Measurements from ENCODE around the gene GABARAP. TPM values are rescaled to one million over a fixed set of nuclear protein-coding genes. Genes with fewer than 3 reads are reported as not detected.
A peak's percentile ranks its signal among the peaks of the same experiment; 100 is the strongest.

GABARAP gene
- total and polyA plus RNA-seq, 2 of the 13 experiments (the other 11 are each of a cell fraction or from before 2014, with no cell fraction given), result 161 to 310 TPM

DNA sequence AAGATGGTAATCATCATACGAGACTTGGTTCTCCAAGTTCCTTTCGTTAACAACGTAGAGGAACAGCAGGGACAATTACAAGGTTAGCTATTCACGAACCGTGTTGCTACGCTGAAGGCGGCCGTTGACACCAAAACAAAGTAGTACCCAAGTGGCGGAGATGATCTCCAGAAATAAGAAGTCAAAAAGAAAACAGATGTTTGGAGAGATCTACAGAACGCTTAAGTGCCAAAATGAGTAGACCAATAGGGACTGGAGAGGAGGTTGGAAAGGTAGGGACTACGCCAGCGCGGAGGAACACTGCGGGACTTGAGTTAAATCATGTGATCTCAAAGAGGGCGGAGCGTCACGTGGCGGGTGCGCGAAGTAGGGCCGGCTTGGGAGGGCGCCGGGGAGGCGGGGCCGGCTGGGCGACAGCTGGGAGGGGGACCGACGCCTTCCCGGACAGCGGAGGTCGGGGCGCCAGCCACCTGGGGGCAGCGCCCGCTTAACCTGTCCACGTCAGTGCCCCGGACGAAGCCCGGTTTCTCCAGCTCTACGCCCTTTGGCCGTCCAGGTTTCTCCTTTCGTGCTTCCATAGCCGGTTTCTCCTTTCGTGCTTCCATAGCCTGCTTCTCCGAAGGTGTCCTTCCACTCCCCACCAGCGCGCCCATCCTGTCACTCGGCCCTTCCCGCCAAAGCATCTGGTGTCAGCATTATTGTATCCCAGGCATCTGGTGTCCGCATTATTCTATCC is 636 bp upstream of the GABARAP start (continued):
- TF ChIP-seq, protein P1, sequence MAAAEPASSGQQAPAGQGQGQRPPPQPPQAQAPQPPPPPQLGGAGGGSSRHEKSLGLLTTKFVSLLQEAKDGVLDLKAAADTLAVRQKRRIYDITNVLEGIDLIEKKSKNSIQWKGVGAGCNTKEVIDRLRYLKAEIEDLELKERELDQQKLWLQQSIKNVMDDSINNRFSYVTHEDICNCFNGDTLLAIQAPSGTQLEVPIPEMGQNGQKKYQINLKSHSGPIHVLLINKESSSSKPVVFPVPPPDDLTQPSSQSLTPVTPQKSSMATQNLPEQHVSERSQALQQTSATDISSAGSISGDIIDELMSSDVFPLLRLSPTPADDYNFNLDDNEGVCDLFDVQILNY (CRISPR knock-in tag; conservative IDR thresholded peaks at IDR 0.05), result 0 out of 2 replicates have a peak, but pooled peaks have one; percentile 15
- TF ChIP-seq TFDP1 (CRISPR knock-in tag; IDR thresholded peaks at IDR 0.05; ENCODE audit: borderline replicate concordance) (peak; percentile 58; the same call in 1 of the 2 replicates), ZNF564 (CRISPR knock-in tag; IDR thresholded peaks at IDR 0.05) (no peak), TEAD3 (CRISPR knock-in tag; optimal IDR thresholded peaks at IDR 0.05; ENCODE audit: borderline replicate concordance) (peak; percentile 61), HNRNPL (IDR thresholded peaks at IDR 0.05; ENCODE audit: low read depth, low read length) (no peak), ZNF343 (CRISPR knock-in tag; IDR thresholded peaks at IDR 0.05) (no peak), ATF7-NPFF (CRISPR knock-in tag; IDR thresholded peaks at IDR 0.05; ENCODE audit: low read depth) (no peak), ZMYM3 (CRISPR knock-in tag; IDR thresholded peaks at IDR 0.05) (no peak), DPF2 (CRISPR knock-in tag; IDR thresholded peaks at IDR 0.05; ENCODE audit: borderline replicate concordance, low read depth) (no peak), SMARCE1 (IDR thresholded peaks at IDR 0.05; ENCODE audit: borderline replicate concordance) (no peak), STAG1 (CRISPR knock-in tag; IDR thresholded peaks at IDR 0.05) (peak; percentile 40), SRF (IDR thresholded peaks at IDR 0.05; ENCODE audit: low read depth, low read length) (peak; percentile 25; the same call in 1 of the 2 replicates), ZZZ3 (CRISPR knock-in tag; IDR thresholded peaks at IDR 0.05; ENCODE audit: borderline replicate concordance) (0 out of 2 replicates have a peak, but pooled peaks have one; percentile 70), TCF12 (IDR thresholded peaks at IDR 0.05) (no peak), TCF12 (CRISPR knock-in tag; IDR thresholded peaks at IDR 0.05) (no peak; the same call in 1 of the 2 replicates), NFE2L1 (CRISPR knock-in tag; IDR thresholded peaks at IDR 0.05; ENCODE audit: borderline replicate concordance) (no peak), HOXA5 (CRISPR knock-in tag; IDR thresholded peaks at IDR 0.05) (no peak; the same call in 1 of the 2 replicates), CC2D1A (CRISPR knock-in tag; IDR thresholded peaks at IDR 0.05) (no peak), TFAP4 (IDR thresholded peaks at IDR 0.05; ENCODE audit: borderline replicate concordance, low read depth) (peak; percentile 92; the same call in 1 of the 2 replicates), ZNF672 (CRISPR knock-in tag; IDR thresholded peaks at IDR 0.05) (no peak), ZNF101 (CRISPR knock-in tag; IDR thresholded peaks at IDR 0.05; ENCODE audit: borderline replicate concordance, low read depth) (0 out of 2 replicates have a peak, but pooled peaks have one; percentile 7)
- TF ChIP-seq, protein P2, sequence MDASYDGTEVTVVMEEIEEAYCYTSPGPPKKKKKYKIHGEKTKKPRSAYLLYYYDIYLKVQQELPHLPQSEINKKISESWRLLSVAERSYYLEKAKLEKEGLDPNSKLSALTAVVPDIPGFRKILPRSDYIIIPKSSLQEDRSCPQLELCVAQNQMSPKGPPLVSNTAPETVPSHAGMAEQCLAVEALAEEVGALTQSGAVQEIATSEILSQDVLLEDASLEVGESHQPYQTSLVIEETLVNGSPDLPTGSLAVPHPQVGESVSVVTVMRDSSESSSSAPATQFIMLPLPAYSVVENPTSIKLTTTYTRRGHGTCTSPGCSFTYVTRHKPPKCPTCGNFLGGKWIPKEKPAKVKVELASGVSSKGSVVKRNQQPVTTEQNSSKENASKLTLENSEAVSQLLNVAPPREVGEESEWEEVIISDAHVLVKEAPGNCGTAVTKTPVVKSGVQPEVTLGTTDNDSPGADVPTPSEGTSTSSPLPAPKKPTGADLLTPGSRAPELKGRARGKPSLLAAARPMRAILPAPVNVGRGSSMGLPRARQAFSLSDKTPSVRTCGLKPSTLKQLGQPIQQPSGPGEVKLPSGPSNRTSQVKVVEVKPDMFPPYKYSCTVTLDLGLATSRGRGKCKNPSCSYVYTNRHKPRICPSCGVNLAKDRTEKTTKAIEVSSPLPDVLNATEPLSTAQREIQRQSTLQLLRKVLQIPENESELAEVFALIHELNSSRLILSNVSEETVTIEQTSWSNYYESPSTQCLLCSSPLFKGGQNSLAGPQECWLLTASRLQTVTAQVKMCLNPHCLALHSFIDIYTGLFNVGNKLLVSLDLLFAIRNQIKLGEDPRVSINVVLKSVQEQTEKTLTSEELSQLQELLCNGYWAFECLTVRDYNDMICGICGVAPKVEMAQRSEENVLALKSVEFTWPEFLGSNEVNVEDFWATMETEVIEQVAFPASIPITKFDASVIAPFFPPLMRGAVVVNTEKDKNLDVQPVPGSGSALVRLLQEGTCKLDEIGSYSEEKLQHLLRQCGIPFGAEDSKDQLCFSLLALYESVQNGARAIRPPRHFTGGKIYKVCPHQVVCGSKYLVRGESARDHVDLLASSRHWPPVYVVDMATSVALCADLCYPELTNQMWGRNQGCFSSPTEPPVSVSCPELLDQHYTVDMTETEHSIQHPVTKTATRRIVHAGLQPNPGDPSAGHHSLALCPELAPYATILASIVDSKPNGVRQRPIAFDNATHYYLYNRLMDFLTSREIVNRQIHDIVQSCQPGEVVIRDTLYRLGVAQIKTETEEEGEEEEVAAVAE (CRISPR knock-in tag; IDR thresholded peaks at IDR 0.05; ENCODE audit: borderline replicate concordance), result no peak
